Smooth muscle cell (in vitro differentiated cells): ENCODE measurements around the gene BCL2L11. TPM values are rescaled to one million over a fixed set of nuclear protein-coding genes. Genes with fewer than 3 reads are reported as not detected.

Experiments used
- DNase-seq: peaks from one replicate; lab custom pipeline; 2025; ENCODE audit not compliant: unreplicated experiment; lab: John Stamatoyannopoulos, UW
- H2AFZ ChIP-seq: fragments of 200-600 bp; sonication (generic); 2 replicates; pipeline ENCODE4 v1.6.0; 2016; ENCODE audit warnings: antibody characterized with exemption, low read depth, mild to moderate bottlenecking
- H3F3A ChIP-seq: fragments of 200-600 bp; sonication (generic); 2 replicates; pipeline ENCODE4 v1.6.0; 2017; ENCODE audit warnings: antibody characterized with exemption, low read depth
- H3K27ac ChIP-seq: fragments of 200-600 bp; sonication (generic); 2 replicates; pipeline ENCODE4 v1.5.1; 2016; ENCODE audit warnings: low read depth, mild to moderate bottlenecking
- H3K27me3 ChIP-seq: fragments of 200-600 bp; sonication (generic); 2 replicates; pipeline ENCODE4 v1.6.1; 2016; ENCODE audit warnings: low read depth, mild to moderate bottlenecking
- H3K36me3 ChIP-seq: fragments of 200-600 bp; sonication (generic); 2 replicates; pipeline ENCODE4 v1.5.1; 2016; ENCODE audit warnings: low read depth
- H3K4me1 ChIP-seq: fragments of 200-600 bp; sonication (generic); 2 replicates; pipeline ENCODE4 v1.5.1; 2016; ENCODE audit warnings: low read depth
- H3K4me2 ChIP-seq: fragments of 200-600 bp; sonication (generic); 2 replicates; pipeline ENCODE4 v1.6.0; 2016; ENCODE audit warnings: mild to moderate bottlenecking
- H3K4me3 ChIP-seq: fragments of 200-600 bp; sonication (generic); 2 replicates; pipeline ENCODE4 v1.5.1; 2016; ENCODE audit warnings: mild to moderate bottlenecking
- H3K79me2 ChIP-seq: fragments of 200-600 bp; sonication (generic); 2 replicates; pipeline ENCODE4 v1.6.0; 2016; ENCODE audit warnings: low read depth, mild to moderate bottlenecking
- H3K9ac ChIP-seq: fragments of 200-600 bp; sonication (generic); 2 replicates; pipeline ENCODE4 v1.6.0; 2016; ENCODE audit warnings: low read depth
- H3K9me3 ChIP-seq: fragments of 200-600 bp; sonication (generic); replicated peaks from 2 replicates; pipeline ENCODE4 v1.5.1; 2016; ENCODE audit warnings: low read depth
- H4K20me1 ChIP-seq: fragments of 200-600 bp; sonication (generic); 2 replicates; pipeline ENCODE4 v1.6.0; 2016; ENCODE audit warnings: low read depth
- CTCF ChIP-seq: fragments of 200-600 bp; sonication (generic); IDR thresholded peaks from 2 replicates; pipeline ENCODE4 v1.5.1; 2017; ENCODE audit warnings: borderline replicate concordance, mild to moderate bottlenecking, antibody characterized with exemption; ENCODE audit not compliant: insufficient read depth, poor library complexity, severe bottlenecking
- WGBS: methylation state at CpG from one replicate; pipeline ENCODE4 v1.1.7; 2016; ENCODE audit warnings: low lambda C conversion rate; 5-methylcytosine and 5-hydroxymethylcytosine counted together
- polyA plus RNA-seq: library from polyadenylated mRNA; unstranded; fragments of >200 nt; fragmentation: Nextera tagmentation; extraction: Ambion mirVana; gene quantifications from 2 replicates; pipeline ENCODE4 v1.2.1, GENCODE V29; 2016
- total RNA-seq: library from RNA; depleted of rRNA; stranded (reverse); fragments of >200 nt; gene quantifications from 2 replicates; pipeline ENCODE4 v1.2.3, GENCODE V29; 2014

The BCL2L11 gene
- total and polyA plus RNA-seq, 2 experiments from 2014 or later = 4.9 to 10.0 TPM

GRCh38 chr2:111169268-111169667, 48.6 kb downstream of the BCL2L11 start:
- no peak overlapping the region for H3K9ac ChIP-seq
- no peak for DNase-seq
- no peak overlapping the region for H3K4me2 ChIP-seq
- no peaks in the 10 kb centered on the region for H3K36me3 ChIP-seq
- H3K27ac ChIP-seq = no peak overlapping the region
- TF ChIP-seq CTCF = no peak
- no peaks in the 10 kb centered on the region for H3K27me3 ChIP-seq
- peaks cover 5% of the 10 kb centered on the region for H3F3A ChIP-seq
- no peak overlapping the region for H2AFZ ChIP-seq
- H3K4me1 ChIP-seq = peaks cover 14% of the 10 kb centered on the region
- no peaks in the 10 kb centered on the region for H3K79me2 ChIP-seq
- no peaks in the 10 kb centered on the region for H3K9me3 ChIP-seq
- 65% methylated on average over 2 of the region's 2 CpGs for WGBS
- peaks cover 9% of the 10 kb centered on the region for H4K20me1 ChIP-seq
- H3K4me3 ChIP-seq = no peak overlapping the region

GRCh38 chr2:111169924-111170323, 49.2 kb downstream of the BCL2L11 start:
- Histone ChIP-seq H3K36me3 (no peaks in the 10 kb centered on the region), H3K4me1 (peaks cover 14% of the 10 kb centered on the region), H3K27me3 (no peaks in the 10 kb centered on the region), H3K9ac (no peak overlapping the region), H3K4me3 (no peak overlapping the region), H2AFZ (no peak overlapping the region), H3K79me2 (no peaks in the 10 kb centered on the region), H4K20me1 (peaks cover 7% of the 10 kb centered on the region), H3F3A (peaks cover 5% of the 10 kb centered on the region), H3K27ac (no peak overlapping the region), H3K4me2 (no peak overlapping the region), H3K9me3 (no peaks in the 10 kb centered on the region)
- 88% methylated on average over 3 of the region's 3 CpGs for WGBS
- TF ChIP-seq CTCF = no peak
- no peak for DNase-seq

GRCh38 chr2:111171337-111171930, 50.7 kb downstream of the BCL2L11 start:
- no peak for TF ChIP-seq CTCF
- no peaks in the 10 kb centered on the region for H3K79me2 ChIP-seq
- DNase-seq = no peak
- H4K20me1 ChIP-seq = no peaks in the 10 kb centered on the region
- no peak overlapping the region for H3K9ac ChIP-seq
- H3K4me1 ChIP-seq = peaks cover 14% of the 10 kb centered on the region
- no peaks in the 10 kb centered on the region for H3K27me3 ChIP-seq
- peaks cover 5% of the 10 kb centered on the region for H3F3A ChIP-seq
- no peak overlapping the region for H3K4me2 ChIP-seq
- no peaks in the 10 kb centered on the region for H3K9me3 ChIP-seq
- no peak overlapping the region for H3K27ac ChIP-seq
- H3K4me3 ChIP-seq = no peak overlapping the region
- WGBS = 55% methylated on average over 10 of the region's 10 CpGs
- no peaks in the 10 kb centered on the region for H3K36me3 ChIP-seq
- no peak overlapping the region for H2AFZ ChIP-seq

GRCh38 chr2:111172666-111173065, 52.0 kb downstream of the BCL2L11 start:
- no peak overlapping the region for H3K4me2 ChIP-seq
- H3K27me3 ChIP-seq = no peaks in the 10 kb centered on the region
- no peak overlapping the region for H3K27ac ChIP-seq
- H3F3A ChIP-seq = peaks cover 4% of the 10 kb centered on the region
- TF ChIP-seq CTCF = no peak
- WGBS = 90% methylated on average over 5 of the region's 5 CpGs
- H3K4me1 ChIP-seq = peaks cover 14% of the 10 kb centered on the region
- H2AFZ ChIP-seq = no peak overlapping the region
- H4K20me1 ChIP-seq = no peaks in the 10 kb centered on the region
- no peak for DNase-seq
- H3K79me2 ChIP-seq = no peaks in the 10 kb centered on the region
- H3K9me3 ChIP-seq = no peaks in the 10 kb centered on the region
- H3K36me3 ChIP-seq = no peaks in the 10 kb centered on the region
- H3K9ac ChIP-seq = no peak overlapping the region
- H3K4me3 ChIP-seq = no peak overlapping the region
